Mesenteric fat pad (tissue), 1 donor: Measurements from ENCODE around the gene ADAMTS13. TPM values are rescaled to one million over a fixed set of nuclear protein-coding genes. Genes with fewer than 3 reads are reported as not detected.

Experiments used
- DNase-seq: peaks from one replicate; pipeline ENCODE4 v3.0.0-alpha.2; 2020; ENCODE audit warnings: low spot score
- total RNA-seq: library from RNA; stranded (reverse); fragmentation: NEBNext Ultra II Directional; extraction: Animal tissue kit (Norgen Biotek cat#: 25700); gene quantifications from one replicate; pipeline ENCODE4 v1.2.1, GENCODE V29; 2021
- donor health status: DM: yes; HTN: yes; CAD: no.

ADAMTS13 gene
- total RNA-seq, 1 donor from 2014 or later: 0.64 TPM

DNA sequence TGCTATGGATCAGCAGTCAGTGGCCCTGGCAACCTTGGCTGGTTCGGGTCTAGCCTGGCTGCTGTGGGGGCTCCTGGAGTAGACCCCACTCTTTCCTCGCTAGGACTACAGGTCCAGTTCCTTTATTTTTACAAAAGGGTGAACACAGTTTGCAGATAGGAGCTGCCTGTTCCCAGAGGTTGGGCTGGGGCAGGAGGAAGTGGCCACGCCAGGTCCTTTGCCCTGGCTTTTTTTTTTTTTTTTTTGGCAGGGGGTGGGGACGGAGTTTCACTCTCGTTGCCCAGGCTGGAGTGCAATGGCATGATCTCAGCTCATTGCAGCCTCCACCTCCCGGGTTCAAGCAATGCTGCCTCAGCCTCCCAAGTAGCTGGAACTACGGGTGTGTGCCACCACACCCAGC, 48.8 kb downstream of the ADAMTS13 start:
- no peak for DNase-seq

DNA sequence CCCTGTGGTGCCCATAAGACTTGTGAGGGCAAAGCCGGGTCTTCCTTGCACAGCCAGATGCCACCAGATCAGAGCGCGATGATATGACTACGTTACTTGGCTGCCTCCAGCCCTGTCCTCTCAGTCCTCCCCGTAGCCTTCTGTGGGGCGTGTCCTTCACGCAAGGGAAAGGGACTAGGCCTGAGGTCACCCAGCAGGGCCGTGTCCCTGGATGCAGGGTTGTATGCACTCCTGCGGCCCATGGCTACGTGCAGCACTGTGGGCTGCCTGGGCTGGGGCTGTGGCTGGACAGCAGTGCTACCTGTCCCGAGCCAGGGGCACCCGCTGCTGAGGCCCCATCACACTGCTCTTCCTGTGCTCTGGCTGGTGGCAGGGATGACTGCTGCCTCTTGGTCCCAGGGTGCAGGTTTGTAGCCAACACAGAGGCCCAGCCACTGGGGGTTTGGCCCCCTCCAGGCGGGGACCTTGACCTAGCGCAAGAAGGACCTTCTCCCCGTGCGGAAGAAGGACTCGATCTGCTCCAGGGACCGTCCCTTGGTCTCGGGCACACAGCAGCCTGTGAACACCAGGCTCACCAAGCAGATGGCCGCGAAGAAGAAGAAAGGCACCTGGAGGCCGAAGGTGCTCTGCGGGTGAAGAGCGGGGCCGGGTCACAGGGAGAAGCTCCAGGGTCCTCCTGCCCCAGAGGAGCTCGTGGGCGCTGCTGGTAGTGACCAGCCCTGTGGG, 49.5 kb downstream of the ADAMTS13 start:
- no peak for DNase-seq

- DNase-seq: no peak
Observed at GRCh38 chr9:133472277-133472645, 50.1 kb downstream of the ADAMTS13 start.

- no peak for DNase-seq
Observed at GRCh38 chr9:133472753-133473378, 50.7 kb downstream of the ADAMTS13 start.

DNA sequence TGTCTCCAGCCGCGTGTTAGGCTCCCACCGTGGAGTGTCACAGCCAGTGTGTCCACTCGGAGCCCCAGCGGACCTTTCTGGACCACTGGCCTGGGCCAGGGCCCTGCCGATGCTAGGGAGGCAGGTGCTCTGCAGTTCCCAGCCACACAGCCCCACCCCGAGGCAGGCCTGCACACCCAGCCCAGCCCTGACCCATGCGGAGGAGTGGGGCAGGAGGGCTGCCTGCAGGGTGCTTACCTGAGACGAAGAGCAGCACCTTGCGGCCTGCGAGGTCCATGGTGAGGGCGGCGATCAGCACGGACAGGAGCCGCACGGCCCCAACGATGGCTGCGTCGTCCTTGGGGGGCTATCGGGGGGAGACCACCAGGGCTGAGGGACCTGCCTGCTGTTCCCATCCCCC, 51.6 kb downstream of the ADAMTS13 start:
- DNase-seq: no peak

GRCh38 chr9:133474215-133474614, 52.0 kb downstream of the ADAMTS13 start:
- no peak for DNase-seq

GRCh38 chr9:133474853-133475252, 52.7 kb downstream of the ADAMTS13 start:
- no peak for DNase-seq

GRCh38 chr9:133475292-133476012, 53.3 kb downstream of the ADAMTS13 start:
- DNase-seq: no peak

DNA sequence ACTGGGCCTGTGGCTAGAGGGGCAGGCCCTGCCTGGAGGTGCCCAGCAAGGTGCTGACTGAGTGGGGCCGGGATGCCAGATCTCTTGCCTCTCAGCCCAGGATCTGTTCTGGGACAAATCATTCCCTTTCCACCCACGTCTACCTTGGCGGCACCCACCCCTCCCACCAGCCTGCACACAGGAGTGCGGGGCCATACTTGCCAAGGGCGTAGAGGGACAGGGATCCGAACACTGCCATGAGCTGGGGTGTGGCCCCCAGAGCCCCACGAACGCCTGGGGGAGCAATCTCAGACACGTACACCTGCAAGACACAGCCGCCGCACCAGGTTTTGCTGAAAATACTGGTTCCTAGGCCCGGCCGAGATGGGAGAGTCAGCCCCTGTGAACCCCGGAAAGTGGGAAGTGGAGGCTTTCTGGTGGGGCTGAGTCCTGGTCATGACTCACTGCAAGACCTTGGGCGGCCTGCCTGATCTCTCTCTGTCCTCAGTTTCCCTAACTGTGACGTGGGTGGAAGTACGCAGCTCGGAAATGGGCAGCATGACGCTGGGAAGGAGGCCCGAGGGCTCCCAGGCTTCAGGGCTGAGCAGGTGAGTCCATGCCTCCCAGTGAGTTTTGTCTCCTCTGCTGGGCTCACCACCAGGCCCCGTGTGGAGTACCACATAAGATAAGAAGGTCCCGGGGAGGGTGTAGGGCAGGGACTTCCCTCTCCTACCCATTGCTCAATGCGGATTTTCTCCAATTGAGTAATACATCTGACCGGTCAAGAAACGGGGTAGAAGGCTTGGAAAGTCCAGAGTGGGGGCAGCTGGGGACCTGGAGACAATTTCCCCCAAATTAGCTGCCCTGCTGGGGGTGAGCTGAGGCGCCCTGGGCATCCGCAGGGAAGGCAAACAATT, 54.1 kb downstream of the ADAMTS13 start:
- DNase-seq: no peak

- no peak for DNase-seq
Observed at GRCh38 chr9:133476941-133477340, 54.8 kb downstream of the ADAMTS13 start.

DNA sequence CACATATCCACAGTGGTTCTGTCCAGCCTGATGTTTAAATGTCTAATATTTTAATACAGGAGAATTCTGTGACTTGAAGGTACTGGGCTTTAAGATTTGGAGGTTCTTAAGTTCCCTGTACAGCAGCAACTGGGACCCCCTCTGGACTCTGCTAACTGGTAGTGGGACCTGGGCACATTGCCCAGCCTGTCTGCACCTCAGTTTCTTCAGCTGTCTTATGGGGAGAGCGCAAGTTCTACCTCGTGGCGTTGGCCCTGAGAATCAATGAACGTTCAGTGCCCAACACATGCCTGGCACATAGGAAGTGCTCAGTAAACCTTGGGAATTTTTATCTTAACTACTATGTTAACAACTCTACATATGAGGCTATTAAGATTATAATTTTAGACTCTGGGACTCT, 55.3 kb downstream of the ADAMTS13 start:
- DNase-seq: no peak

DNA sequence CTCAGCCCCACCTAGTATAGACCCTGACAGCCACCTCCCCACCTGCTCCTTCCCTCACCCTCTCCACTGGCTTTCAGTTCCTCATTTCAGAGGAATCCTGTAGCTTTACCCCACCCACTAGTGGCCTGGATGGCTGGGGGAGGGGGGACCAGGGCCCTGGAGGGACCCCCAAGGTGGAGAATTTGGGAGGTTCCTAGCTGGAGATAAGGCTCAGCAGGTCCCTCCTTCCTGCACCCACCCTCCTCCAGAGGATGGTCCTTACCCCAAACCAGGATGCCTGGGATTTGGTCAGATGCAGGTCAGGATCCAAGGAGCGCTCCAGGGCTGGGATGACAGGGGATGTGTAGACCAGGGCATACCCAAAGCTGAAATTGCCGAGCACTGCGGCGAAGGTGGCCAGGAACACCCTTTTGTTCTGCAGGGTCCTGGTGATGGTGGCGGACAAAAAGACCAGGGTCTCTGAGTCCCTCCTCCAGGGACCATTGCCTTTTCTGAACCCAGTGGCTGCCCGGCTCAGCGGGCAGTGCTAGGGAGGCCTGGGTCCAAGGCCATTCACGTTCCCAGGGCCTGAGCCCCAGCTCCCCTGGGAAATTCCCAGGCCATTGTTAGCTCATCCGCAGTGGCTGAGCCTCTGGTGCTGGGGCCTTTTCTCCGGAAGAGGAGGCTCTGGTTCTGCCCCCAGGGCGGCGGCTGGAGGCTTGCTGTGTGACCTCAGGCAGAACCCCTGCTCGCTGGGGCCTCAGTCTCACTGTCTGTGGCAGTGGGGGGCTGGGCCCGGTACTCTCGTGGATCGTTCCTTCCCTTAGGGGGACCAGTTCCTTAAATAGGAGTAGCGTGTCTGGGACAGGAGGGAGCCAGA, 56.1 kb downstream of the ADAMTS13 start:
- DNase-seq: no peak

DNA sequence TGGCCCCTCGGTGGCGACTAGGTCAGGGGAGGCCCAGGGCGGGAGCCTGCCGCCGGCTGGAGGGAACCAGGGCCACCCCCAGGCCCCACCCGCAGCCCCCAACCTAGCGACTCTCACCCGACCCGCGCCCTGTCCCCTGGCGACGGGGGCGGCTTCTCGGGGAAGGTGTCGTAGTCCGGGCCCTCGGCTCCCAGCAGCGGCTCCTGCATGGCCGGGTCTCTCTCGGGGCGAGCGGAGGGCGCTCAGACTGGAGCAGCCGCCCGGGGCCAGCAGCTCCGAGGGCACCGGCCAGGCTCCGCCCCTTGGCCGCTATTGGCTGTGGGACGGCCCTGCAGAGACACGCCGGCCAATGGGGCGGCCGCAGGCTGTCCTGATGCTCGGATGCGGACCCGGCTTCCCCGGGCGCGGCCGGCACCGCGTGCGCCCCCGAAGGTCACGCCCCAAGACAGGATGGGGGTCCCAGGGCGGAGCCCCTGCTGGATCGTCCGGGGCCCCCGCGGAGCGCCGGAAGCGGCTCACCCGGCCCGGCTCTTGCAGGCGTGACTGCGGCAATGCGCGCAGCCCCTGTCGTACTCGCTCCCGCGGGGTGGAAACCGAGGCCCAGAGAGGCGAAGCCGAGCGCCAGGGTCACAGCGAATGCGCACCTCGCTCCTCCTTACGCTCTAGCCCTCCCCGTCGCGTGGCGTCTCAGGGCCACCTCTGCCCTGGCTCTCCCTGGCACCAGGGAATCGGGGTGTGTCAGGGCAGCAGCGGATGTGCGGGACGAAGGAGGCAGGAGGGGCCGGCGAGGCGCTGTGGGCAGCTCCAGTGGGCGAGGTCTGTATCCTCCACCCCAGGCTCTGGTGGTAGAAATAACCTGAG, 56.9 kb downstream of the ADAMTS13 start, which contains the start of gene SLC2A6:
TSS of gene SLC2A6 (minus strand) at position 249 of the 861 bp plus-strand sequence. CDS start at position 209, 40 bp downstream.
- DNase-seq: peak; percentile 94

- DNase-seq: no peak
Observed at GRCh38 chr9:133483611-133484010, 61.4 kb downstream of the ADAMTS13 start.

DNA sequence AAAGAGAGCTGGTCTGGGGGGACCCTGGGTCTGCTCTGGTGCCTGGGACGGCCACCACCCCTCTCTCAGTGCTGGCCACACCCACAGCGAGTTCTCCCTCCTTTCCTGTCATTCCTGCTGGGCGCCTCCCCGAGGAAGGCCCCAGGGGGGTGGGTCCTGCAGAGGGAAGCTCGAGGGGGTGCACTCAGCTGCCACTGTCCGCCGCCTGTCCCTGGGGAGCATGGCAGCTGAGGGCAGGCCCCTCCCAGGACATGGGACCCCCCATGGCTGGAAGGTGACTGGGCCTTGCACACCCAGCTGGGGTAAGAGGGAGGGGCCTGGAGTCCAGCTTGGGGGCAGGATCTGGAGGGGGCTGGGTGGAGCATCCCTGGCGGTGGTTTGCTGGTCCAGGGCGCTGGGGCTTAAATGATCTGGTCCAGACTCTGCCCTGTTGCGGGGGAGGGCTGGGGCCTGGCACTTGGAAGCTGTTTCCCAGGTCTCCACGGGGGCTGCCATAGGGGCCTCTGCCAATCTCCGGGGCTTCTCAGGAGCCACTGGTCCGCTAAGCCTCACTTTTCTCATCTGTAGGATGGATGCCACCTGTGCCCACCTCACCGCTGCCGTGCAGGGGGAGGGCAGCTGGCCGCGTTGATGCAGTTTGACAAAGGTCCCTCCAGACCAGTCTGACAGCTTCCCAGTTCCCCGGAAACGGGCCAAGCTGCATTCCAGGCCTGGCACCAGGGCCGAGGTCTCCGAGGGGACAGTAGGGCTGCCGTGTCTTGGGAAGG, 62.7 kb downstream of the ADAMTS13 start:
- no peak for DNase-seq

DNA sequence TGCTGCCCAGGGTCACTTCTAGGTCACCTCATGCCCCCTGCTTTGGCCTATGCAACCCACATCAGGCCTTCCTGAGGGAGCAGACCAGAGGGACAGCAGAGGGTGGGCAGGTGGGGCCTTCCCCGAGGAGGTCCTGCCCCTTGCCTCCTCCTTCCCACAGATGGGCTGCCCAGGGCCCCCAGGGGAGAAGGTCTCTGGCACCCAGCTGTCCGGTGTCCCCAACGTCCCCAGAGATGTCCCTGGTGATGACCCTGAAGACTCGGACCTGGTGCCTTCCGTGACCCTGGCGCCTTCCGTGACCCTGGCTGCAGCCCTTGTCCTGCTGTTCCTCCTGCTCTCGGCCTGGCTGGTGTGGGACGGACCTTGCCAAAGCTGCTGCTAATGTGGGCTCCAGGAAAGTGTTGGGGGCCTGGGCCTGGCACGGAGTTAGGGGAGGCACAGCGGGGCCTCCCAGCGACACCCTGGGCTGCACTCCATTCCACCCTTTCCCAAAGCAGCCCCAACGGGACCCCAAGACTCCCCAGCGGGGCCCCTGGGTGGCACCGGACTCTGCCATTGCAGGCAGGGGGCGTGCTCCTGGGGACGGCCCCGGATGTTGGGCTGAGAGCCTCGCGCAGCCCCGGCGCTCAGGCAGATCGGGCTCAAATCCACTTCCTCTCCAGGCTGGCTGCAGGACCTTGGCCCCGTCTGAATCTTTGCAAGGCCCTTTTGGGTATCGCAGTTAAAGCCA, 63.5 kb downstream of the ADAMTS13 start:
- DNase-seq: no peak

GRCh38 chr9:133487331-133487725, 65.2 kb downstream of the ADAMTS13 start:
- DNase-seq: no peak
